HG02938 (cell line): ENCODE measurements around the gene ZSWIM3.

ENCODE experiments used
- ATAC-seq: cut with Tn5 transposase; IDR thresholded peaks from one replicate; pipeline ENCODE4 v1.9.1; 2021; ENCODE audit warnings: mild to moderate bottlenecking, moderate library complexity; ENCODE audit not compliant: unreplicated experiment

Gene ZSWIM3

DNA sequence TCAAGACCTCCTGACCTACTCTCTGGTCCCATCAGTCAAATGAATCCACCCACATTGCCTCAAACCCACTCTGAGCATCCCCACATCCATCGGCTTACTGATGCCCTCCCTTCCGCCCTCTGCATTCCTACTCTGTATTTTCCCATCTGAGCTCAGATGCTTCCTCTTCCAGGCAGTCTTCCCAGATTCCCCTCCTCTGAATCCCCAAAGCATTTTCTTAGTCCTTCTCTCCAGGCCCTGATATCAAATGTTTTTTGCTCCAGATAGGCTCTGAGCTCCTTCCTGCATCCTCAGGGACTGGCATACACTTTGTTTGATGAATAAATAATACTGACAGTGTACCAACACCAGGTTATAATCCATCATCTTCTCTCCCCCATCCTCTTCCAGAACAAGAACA lies 50.7 kb downstream of the ZSWIM3 start:
- no peak for ATAC-seq

DNA sequence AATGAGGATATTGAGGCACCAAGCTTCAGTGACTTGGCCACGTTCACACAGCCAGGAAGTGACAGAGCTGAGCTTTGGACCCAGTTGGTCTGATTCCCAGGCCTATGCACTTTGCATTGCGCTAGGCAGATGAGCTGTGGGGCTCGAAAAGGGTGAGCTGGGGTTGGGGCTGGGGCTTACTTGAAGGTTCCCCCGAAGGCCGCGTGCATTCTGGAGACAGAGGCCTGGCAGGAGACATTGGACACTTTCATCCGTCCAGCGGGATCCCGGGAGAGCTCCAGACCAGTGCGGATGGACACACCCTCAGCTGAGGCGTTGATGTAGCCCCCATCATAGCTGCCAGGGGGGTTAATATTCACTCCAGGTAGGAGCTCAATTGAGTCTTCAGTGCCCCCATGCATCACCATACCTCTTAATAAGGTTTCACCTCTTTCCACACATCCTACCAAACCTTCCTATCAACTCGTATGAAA lies 52.0 kb downstream of the ZSWIM3 start:
- no peak for ATAC-seq

DNA sequence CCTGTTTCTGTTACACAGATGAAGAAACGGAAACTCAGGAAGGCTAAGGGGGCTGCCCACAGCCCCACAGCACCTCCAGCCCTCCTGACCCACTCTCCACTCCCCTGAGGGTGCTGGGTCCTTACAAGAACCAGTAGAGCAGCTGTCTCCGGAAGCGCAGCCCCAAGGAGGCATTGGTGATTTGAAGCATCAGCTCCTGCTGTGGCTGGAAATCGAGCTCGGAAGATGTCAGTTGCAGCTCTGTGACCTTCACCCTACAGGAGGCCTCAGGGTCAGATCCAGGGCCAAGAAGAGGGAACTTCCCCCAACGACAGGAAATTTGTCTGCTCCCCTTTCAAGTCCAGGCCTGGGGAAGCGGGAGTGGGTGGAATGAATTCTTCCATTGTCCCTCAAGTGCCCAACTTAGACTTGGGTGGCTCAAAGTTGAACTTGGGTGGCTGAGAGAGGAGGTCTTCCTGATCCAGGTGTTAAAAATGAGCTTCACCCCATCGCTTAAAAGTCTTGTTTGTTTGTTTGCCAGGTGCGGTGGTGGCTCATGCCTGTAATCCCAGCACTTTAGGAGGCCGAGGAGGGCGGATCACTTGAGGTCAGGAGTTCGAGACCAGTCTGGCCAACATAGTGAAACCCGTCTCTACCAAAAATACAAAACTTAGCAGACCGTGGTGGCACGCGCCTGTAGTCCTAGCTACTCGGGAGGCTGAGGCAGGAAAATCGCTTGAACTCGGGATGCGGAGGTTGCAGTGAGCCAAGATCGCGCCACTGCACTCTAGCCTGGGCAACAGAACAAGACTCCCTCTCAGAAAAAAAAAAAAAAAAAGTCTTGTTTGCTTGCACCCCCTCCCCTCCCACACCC lies 52.6 kb downstream of the ZSWIM3 start:
- ATAC-seq: no peak

DNA sequence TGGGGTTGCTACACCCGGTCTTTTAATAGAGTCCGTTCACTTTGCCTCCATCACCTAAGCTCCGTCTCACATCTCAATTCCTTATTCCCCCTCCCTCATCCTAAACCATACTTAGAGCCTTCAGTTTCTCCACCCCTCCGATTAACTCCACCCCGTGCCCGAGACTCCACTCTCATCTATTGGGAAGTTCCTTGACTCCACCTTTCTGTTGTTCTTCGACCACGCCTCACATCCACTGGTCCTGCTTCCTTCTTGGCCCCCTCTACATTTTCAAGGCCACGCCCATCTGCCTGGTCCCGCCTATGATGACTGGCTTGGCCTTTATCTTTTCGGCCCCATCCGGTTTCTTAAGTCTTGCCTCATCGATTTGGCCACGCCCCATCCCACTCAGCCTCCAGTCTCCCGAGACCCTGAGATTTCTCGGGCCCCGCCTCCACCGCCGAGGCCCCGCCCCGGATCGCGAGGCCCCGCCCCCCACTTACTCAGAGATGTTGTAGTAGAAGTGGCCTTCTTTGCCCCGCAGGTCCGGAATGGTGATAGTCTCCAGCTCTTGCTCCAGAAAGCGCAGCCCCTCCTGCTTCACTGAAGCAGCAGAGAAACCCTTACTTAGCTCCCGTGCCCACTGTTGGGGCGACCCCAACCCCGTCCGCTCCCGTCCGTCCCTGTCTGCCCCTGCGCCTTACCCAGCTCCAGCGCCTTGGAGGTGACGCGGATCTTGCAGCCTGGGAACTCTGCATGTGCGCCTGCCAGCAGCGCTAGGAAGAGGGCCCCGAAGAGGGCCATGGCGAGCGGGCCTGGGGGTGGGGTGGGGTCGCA lies 53.5 kb downstream of the ZSWIM3 start:
- peak; percentile 89 for ATAC-seq

DNA sequence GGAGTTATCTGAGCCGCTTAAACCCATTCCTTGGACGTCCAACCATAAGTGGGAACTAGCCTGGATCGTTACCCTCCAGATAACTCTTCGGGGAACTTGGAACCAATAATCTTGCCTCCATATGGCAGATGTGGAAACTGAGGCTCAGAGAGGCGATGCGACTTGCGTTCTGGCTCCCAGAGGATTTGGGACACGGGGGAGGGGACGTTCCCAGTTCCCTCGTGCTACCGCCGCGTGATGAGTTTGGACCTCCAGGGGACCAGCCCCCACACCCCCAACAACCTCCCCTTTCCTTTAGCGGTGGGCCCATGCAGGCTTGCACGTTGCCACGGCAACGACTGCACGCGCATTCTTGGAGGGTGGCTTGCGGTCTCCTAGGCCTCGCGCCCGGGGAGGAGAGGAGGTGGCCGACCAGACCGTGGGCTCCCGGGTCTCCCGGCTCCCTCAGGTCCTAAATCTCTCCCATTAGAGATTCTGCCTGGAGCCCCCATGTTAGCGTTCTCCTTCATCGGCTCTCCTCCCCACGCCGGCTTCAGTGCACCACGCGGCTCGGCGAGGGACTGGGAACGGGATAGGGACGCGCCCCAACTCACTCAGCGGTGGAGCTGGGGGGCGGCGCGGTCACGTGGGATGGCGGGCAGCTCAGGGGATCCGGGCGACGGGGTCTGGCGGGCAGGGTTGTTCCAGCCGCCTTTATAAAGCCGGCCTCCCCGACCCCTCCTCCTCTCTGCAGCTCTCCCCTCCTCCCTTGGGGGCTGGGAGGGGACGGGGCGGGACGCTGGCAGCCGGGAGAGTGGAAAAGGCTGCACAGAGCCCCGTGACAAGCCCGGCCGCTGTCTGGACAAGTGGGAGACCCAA lies 54.3 kb downstream of the ZSWIM3 start, which contains the start of gene PLTP:
PLTP (minus strand) TSS at position 670 of the 858 bp plus-strand sequence. CDS start 703 bp downstream, outside the sequence.
- no peak for ATAC-seq

DNA sequence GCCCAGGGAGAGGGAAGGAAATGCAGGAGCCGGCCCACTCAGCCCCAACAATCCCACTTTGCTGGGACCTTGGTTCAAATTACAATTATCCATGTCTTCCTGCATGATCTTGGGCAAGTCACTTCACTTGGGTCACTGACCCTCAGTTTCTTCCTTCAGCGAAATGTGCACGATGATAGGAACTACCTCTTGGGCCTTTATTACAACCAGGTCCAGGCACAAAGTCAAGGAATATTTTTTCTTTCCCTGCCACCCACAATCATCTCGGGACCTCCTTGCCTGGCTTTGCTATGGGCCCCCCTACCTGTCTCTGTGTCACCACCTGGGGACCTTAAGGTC lies 54.9 kb downstream of the ZSWIM3 start:
- ATAC-seq: no peak

DNA sequence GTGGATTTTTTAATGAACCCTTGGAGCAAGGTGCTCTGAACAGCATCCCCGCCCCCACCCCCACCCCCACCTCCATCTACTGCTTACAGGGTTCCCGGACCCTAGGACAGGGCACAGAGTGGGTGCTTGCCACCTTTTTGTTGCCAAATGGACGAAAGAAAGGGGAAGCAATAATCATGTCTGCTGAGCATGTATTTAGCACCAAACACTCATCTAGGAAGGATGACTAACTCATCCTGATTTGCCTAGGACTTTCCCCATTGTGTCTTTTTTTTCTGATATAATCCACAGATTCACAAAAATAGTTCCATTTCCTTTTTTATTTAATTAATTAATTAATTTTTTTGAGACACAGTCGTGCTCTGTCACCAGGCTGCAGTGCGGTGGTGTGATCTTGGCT lies 55.7 kb downstream of the ZSWIM3 start:
- ATAC-seq: no peak

DNA sequence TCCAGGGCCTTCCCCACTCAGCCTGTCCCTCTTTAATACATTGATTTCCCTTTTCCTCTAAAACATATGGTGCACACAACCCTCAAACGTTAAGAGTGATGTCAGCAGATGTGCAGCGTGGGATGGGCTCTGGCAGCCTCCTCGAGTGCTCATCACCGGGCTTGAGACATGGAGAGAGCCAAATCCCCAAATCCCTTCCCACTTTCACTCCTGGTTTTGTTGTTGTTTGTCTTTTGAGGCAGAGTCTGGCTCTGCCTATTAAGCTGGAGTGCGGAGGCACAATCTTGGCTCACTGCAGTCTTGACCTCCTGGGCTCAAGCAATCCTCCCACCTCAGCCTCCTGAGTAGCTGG lies 60.4 kb downstream of the ZSWIM3 start:
- ATAC-seq: no peak

DNA sequence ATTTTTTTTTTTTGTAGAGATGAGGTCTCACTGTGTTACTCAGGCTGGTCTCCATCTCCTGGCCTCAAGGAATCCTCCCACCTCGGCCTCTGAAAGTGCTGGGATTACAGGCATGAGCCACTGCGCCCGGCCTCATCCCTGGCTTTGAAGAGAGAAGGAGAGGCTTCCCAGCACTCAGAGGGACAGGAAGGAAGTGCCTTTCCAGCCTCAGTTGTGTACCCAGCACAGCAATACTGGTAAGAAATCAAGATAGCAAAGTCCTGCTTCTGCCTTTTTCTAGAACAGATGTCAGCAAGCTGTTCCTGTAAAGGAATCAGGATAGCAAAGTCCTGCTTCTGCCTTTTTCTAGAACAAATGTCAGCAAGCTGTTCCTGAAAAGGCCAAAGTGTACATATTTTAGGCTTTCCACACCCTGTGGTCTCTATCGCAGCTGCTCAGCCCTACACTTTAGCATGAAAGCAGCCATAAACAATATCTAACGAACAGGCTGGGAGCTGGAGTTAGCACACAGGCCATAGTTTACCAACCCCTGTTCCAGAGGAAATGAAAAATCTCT lies 60.8 kb downstream of the ZSWIM3 start:
- no peak for ATAC-seq

DNA sequence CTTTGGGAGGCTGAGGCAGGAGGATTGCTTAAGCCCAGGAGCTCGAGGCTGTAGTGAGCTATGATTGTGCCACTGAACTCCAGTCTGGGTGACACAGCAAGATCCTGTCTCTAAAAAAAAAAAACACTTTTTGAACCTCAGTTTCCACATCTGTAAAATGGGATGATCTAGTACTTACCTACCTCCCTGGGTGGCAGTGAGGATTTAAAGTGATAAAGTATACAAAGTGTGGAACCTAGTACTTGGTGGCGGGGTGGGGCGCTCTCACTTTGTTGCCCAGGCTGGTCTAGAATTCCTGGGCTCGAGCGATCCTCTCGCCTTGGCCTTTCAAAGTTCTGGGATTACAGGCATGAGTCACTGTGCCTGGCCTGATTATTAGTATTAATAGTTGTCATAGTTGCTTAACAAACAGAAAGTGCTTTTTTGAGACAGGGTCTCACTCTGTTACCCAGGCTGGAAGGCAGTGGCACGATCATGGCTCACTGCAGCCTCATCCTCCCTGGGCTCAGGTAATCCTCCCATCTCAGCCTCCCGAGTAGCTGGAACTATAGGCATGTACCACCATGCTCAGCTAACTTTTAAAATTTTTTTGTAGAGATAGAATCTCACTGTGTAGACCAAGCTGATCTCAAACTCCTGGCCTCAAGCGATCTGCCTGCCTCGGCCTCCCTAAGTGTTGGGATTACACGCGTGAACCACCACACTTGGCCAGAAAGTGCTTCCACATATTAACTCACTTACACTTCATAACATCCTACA lies 61.5 kb downstream of the ZSWIM3 start:
- no peak for ATAC-seq

DNA sequence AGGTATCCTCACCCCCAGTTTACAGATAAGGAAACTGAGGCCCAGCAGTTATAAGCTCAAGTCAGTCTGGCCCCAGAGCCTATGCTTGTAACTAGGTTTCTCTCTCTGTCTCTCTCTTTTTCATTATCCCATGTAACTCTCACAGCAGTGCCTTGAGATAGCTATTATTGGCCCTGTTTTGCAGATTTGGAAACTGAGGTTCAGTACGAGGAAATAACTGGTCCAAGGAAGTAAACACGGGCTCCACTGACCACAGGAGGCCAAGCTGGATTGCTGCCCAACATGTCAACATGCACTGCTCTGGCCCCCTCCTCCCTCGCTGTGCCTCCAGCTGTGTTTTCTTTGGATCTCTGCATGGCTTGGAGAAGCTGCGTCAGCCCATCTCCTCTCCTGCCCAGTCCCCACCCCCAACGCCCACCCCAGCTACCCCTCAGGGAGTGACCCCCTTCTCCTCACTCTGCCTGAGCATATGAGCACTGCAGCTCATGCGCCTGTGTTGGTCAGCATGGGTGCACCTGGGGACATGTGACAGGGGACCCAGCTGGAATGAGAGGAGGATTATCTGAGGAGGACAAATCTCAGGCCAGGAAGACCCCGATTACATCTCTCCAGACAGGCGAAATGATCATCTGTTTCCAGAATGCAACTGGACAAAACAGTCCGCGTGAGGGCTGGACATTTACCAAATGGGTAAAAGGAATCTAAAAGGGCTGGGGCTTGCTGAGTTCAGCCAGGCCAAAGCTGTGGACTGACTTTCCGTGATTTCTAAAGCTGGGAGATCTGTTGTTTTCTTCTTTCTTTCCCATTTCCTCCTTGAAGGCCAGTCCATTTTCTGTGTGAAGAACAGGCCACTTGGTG lies 62.4 kb downstream of the ZSWIM3 start:
- ATAC-seq: no peak

DNA sequence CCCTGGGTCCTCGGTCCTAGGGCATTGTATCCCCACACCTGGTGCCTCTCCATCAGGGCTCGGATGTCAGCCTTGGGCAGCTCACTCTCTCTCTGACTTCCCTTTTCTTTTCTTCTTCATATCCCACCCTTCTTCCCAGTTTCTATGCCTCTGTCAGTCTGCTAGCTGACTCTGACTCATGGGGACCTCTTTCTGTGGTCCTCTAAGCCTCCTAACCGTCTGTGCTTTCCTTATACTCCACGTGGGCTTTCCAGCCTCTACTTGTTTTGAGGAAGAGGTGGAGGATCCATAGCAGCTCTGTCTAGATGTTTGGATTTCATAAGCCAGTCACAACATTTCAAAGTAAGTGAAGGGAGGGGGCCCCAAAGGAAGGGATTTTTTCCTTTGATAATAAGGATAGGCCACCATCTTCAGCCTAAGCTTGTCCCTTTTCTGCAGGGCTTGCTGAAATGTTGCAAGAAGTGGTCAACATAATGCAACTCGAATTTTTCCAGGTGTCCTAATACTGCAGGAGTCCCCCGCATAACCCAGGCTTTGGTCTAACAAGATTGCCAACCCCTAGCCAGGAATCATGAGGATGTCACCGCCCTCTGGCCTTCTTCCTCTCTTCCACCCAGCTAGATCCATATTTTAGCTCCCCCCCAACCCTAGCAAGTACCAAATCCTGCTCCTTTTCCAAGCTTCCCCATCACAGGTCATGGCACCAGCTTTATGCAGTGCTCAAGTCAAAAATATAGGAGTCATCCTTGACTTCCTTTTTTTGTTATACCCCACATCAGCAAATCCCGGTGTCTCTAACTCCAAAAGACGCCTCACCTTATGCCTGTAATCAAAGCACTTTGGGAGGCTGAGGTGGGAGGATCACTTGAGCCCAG lies 63.3 kb downstream of the ZSWIM3 start:
- no peak for ATAC-seq

DNA sequence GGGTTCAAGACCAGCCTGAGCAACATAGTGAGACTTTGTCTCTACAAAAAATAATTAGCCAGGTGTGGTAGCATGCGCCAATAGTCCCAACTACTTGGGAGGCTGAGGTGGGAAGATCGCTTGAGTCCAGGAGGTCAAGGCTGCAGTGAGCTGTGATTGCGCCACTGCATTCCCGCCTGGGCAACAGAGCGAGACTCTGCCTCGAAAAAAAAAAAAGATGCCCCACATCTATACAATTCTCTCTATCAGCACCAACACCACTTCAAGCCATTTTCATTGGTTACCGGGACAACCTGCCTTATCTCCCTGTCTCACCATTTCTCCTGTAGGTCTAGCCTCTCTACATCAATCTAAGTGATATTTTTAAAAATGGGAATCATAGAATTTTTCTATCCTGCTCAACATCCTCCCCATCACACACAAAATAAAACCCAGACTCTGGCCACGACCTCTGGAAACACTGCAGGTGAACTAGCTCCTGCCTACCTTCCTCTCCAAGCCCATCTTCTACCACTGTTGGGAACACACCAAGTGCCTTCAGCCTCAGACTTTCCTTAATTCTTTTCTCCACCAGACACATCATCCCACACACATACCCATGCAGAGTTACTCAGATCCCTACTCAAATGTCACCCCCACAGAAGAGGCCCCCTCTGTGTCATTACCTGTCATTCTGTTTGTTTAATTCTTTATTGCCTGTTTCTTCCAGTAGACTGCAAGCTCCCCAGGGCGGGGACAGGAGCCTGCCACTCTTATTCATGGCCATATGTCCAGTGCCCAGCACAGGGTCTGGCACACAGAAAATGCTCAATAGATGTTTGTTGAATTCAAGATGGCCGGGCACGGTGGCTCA lies 64.1 kb downstream of the ZSWIM3 start:
- ATAC-seq: no peak

DNA sequence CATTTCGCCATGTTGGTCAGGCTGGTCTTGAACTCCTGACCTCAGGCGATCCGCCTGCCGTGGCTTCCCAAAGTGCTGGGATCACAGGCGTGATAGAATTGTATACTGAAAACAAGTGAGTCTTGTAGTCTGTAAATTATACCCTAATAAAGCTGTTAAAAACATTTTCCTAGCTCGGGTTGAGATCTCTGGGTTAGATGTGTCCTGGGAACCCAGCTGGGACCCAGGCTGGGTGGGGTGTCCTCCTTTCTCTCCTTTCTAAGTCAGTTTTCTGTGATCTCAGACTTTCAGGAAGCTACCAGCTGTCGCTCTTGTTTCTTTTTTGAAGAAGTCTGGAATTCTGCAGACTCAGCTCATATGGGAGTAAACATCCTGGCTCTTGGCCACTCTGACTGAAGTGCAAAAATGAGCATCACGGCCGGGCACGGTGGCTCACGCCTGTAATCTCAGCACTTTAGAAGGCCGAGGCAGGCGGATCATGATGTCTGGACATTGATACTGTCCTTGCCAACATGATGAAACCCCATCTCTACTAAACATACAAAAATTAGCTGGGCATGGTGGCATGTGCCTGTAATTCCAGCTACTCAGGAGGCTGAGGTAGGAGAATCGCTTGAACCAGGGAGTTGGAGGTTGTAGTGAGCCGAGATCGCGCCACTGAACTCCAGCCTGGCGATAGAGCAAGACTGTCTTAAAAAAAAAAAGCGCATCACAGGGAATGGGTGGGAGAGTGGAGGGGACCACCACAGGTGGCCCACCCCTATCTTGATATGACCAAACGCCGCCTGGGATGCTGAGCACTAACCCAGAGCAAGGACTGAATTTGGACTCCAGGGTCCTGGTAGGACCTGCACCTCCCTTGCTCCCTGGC lies 67.2 kb downstream of the ZSWIM3 start:
- no peak for ATAC-seq

DNA sequence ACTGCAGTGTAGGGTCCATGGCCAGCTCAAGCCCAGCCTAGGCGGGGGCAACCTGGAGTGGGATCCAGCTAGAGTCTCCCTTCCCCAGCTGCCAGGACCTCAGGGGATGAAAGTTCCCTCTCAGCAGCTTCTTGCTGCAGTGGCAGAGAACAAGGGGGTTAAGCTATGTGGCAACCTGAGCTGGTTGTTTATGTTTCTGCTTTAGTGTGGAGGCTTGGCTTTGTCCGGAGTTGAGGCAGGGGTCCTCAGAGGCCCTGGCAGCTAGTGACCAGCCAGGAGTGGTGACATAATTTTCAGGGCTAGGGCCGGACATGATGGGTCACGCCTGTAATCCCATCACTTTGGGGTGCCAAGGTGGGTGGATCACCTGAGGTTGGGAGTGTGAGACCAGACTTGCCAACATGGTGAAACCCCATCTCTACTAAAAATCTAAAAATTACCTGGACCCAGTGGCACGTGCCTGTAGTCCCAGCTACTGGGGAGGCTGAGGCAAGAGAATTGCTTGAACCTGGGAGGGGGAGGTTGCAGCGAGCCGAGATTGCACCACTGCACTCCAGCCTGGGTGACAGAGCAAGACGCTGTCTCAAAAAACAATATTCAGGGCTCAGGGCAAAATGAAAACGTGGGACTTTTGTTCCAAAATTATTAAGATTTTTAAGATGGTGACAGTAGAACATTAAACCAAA lies 68.5 kb downstream of the ZSWIM3 start:
- no peak for ATAC-seq

DNA sequence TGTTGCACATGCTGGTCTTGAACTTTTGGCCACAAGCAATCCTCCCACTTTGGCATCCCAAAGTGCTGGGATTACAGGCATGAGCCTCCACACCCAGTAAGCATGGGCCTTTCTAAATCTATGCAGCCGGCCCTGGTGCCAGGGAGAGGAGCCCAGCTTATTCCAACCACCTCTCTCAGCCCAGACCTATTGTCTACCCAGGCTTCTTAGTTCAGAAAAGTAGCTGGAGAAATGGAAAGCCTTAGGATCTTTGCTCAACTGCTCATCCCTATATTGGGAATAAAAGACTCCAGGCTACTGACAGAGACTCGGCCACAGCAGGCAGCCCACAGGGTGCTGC lies 69.3 kb downstream of the ZSWIM3 start:
- no peak for ATAC-seq
